ENCODE measurements around the gene PHLDB1.

Gene PHLDB1

GRCh38 chr11:118605116-118605867 is 2.1 kb upstream of the PHLDB1 start:
- DNase-seq, result peak in 4 of 10 donors; percentile 31 to 89 (median 53)
- intact Hi-C loops (cut with DNase I), result no loop called here

GRCh38 chr11:118606157-118606843 is 1.1 kb upstream of the PHLDB1 start:
- peak in 1 of 10 donors; percentile 79 for DNase-seq
- intact Hi-C loops (cut with DNase I), result no loop called here

GRCh38 chr11:118606844-118607228 is 579 bp upstream of the PHLDB1 start:
- intact Hi-C loops (cut with DNase I), result no loop called here
- peak in 1 of 10 donors; percentile 22 for DNase-seq

GRCh38 chr11:118608360-118609227 is 1.2 kb downstream of the PHLDB1 start:
- peak in 7 of 10 donors; percentile 57 to 96 (median 81) for DNase-seq
- intact Hi-C loops (cut with DNase I), result no loop called here

GRCh38 chr11:118609380-118610224 is 2.2 kb downstream of the PHLDB1 start:
- intact Hi-C loops (cut with DNase I), result loop anchor here (2.0 kb wide), 1 partner anchor 15 kb away; no protein-coding TSS in a partner anchor
- peak; percentile 51 to 97 (median 72) for DNase-seq

- peak in 1 of 10 donors; percentile 83 for DNase-seq
- intact Hi-C loops (cut with DNase I), result loop anchor here (2.0 kb wide), 1 partner anchor 15 kb away; no protein-coding TSS in a partner anchor
Measured at GRCh38 chr11:118610225-118610772, 2.9 kb downstream of the PHLDB1 start.

GRCh38 chr11:118610773-118611432 is 3.5 kb downstream of the PHLDB1 start:
- intact Hi-C loops (cut with DNase I), result loop anchor here (2.0 kb wide), 1 partner anchor 16 kb away; no protein-coding TSS in a partner anchor
- peak in 9 of 10 donors; percentile 70 to 95 (median 78) for DNase-seq

GRCh38 chr11:118611433-118611795 is 4.0 kb downstream of the PHLDB1 start:
- intact Hi-C loops (cut with DNase I), result loop anchor here (2.0 kb wide), 1 partner anchor 17 kb away; no protein-coding TSS in a partner anchor
- DNase-seq, result peak in 2 of 10 donors; percentile 12 to 33

GRCh38 chr11:118612378-118612777 is 5.0 kb downstream of the PHLDB1 start:
- intact Hi-C loops (cut with DNase I), result no loop called here
- DNase-seq, result peak in 2 of 10 donors; percentile 10 to 20

GRCh38 chr11:118614511-118614910 is 7.1 kb downstream of the PHLDB1 start:
- peak in 1 of 10 donors; percentile 67 for DNase-seq
- intact Hi-C loops (cut with DNase I), result no loop called here

- DNase-seq, result peak in 1 of 10 donors; percentile 22
- intact Hi-C loops (cut with DNase I), result no loop called here
Measured at GRCh38 chr11:118615282-118615975, 8.0 kb downstream of the PHLDB1 start.

GRCh38 chr11:118615976-118616371 is 8.6 kb downstream of the PHLDB1 start:
- DNase-seq, result peak in 1 of 10 donors; percentile 60
- intact Hi-C loops (cut with DNase I), result no loop called here

- peak; percentile 67 to 95 (median 76) for DNase-seq
- intact Hi-C loops (cut with DNase I), result no loop called here
Measured at GRCh38 chr11:118618115-118618990, 10.9 kb downstream of the PHLDB1 start.

GRCh38 chr11:118618991-118619375 is 11.6 kb downstream of the PHLDB1 start:
- intact Hi-C loops (cut with DNase I), result no loop called here
- DNase-seq, result peak in 2 of 10 donors; percentile 62 to 67

GRCh38 chr11:118619444-118620197 is 12.2 kb downstream of the PHLDB1 start:
- intact Hi-C loops (cut with DNase I), result no loop called here
- peak in 3 of 10 donors; percentile 64 to 89 (median 87) for DNase-seq

GRCh38 chr11:118620529-118621070 is 13.2 kb downstream of the PHLDB1 start:
- no peak for DNase-seq
- intact Hi-C loops (cut with DNase I), result no loop called here

Data from posterior cingulate gyrus (tissue), 11 donors.